ENCODE results near the gene PTPN22. TPM values are rescaled to one million over a fixed set of nuclear protein-coding genes. Genes with fewer than 3 reads are reported as not detected.

The PTPN22 gene
- polyA plus RNA-seq, 1 experiment, result 0.02 TPM

- Histone ChIP-seq H3K36me3 (ENCODE audit: control insufficient read depth, insufficient read depth, low read length) (peaks cover 3% of the 10 kb centered on the region), H3K4me3 (ENCODE audit: low read depth, low read length) (no peak overlapping the region), H3K27me3 (ENCODE audit: control insufficient read depth, insufficient read depth, low read length) (no peaks in the 10 kb centered on the region)
- TF ChIP-seq CTCF (IDR thresholded peaks at IDR 0.05; ENCODE audit: insufficient read depth, low read depth, low read length), result no peak
- ChIA-PET POLR2A (interaction anchor here (0.6 kb wide), 1 partner anchor 20 kb away, joined by 24 read pairs; no protein-coding TSS in a partner anchor), CTCF (no interaction called here)
- DNase-seq (ENCODE audit: low read depth), result no peak
Observed at GRCh38 chr1:113779542-113779941, 92.0 kb downstream of the PTPN22 start.

GRCh38 chr1:113777561-113777960, 94.0 kb downstream of the PTPN22 start:
- no peak for DNase-seq (ENCODE audit: low read depth)
- H3K4me3 ChIP-seq (ENCODE audit: low read depth, low read length), result no peak overlapping the region
- CTCF ChIA-PET, result no interaction called here
- H3K36me3 ChIP-seq (ENCODE audit: control insufficient read depth, insufficient read depth, low read length), result peaks cover 3% of the 10 kb centered on the region
- no peaks in the 10 kb centered on the region for H3K27me3 ChIP-seq (ENCODE audit: control insufficient read depth, insufficient read depth, low read length)
- no peak for TF ChIP-seq CTCF (IDR thresholded peaks at IDR 0.05; ENCODE audit: insufficient read depth, low read depth, low read length)
- POLR2A ChIA-PET, result no interaction called here

GRCh38 chr1:113770031-113770430, 101.5 kb downstream of the PTPN22 start:
- H3K27me3 ChIP-seq (ENCODE audit: control insufficient read depth, insufficient read depth, low read length), result no peaks in the 10 kb centered on the region
- no peak for DNase-seq (ENCODE audit: low read depth)
- TF ChIP-seq CTCF (IDR thresholded peaks at IDR 0.05; ENCODE audit: insufficient read depth, low read depth, low read length), result no peak
- CTCF ChIA-PET, result interaction anchor here (1.2 to 1.6 kb wide), 2 partner anchors 10 to 14 kb away, joined by 4 read pairs; no protein-coding TSS in a partner anchor
- POLR2A ChIA-PET, result no interaction called here
- no peaks in the 10 kb centered on the region for H3K36me3 ChIP-seq (ENCODE audit: control insufficient read depth, insufficient read depth, low read length)
- H3K4me3 ChIP-seq (ENCODE audit: low read depth, low read length), result no peak overlapping the region

GRCh38 chr1:113769601-113769970, 101.9 kb downstream of the PTPN22 start:
- DNase-seq (ENCODE audit: low read depth), result no peak
- no peak overlapping the region for H3K4me3 ChIP-seq (ENCODE audit: low read depth, low read length)
- H3K27me3 ChIP-seq (ENCODE audit: control insufficient read depth, insufficient read depth, low read length), result no peaks in the 10 kb centered on the region
- H3K36me3 ChIP-seq (ENCODE audit: control insufficient read depth, insufficient read depth, low read length), result no peaks in the 10 kb centered on the region
- TF ChIP-seq CTCF (IDR thresholded peaks at IDR 0.05; ENCODE audit: insufficient read depth, low read depth, low read length), result no peak
- POLR2A ChIA-PET, result no interaction called here
- CTCF ChIA-PET, result no interaction called here

- TF ChIP-seq CTCF (IDR thresholded peaks at IDR 0.05; ENCODE audit: insufficient read depth, low read depth, low read length), result no peak
- Histone ChIP-seq H3K4me3 (ENCODE audit: low read depth, low read length) (no peak overlapping the region), H3K36me3 (ENCODE audit: control insufficient read depth, insufficient read depth, low read length) (no peaks in the 10 kb centered on the region), H3K27me3 (ENCODE audit: control insufficient read depth, insufficient read depth, low read length) (no peaks in the 10 kb centered on the region)
- ChIA-PET CTCF (no interaction called here), POLR2A (no interaction called here)
- no peak for DNase-seq (ENCODE audit: low read depth)
Observed at GRCh38 chr1:113768916-113769600, 102.5 kb downstream of the PTPN22 start.
